Measurements from ENCODE around the gene RBM39. TPM values are rescaled to one million over a fixed set of nuclear protein-coding genes. Genes with fewer than 3 reads are reported as not detected.

RBM39 gene
- total RNA-seq, 1 experiment from 2014 or later: 282 TPM

DNA sequence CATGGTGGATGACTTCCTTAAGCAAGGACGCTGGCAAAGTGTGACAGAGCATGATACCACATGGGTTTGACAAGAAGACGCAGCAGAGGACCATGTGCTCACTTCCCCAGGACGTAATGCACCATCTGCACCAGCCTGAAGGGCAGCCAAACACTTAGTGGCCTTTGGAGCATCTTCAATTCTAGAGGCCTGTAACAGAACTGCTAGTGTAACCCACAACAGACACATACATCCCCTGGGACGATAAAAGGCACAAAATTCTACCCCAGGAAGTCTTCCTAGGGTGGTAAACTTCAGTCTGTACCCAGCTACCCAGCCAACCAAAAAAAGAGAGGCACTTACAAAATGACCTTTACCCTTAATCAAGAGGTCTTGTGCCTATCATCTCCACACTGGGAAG, 68.2 kb downstream of the RBM39 start:
- no TSS peak for BruUV-seq (replicated peaks)

GRCh38 chr20:35669681-35670080, 72.4 kb downstream of the RBM39 start:
- CTCF ChIA-PET: interaction anchor here (0.6 kb wide), 1 partner anchor 10 kb away, joined by 3 read pairs; no protein-coding TSS in a partner anchor
- TF ChIP-seq POLR2AphosphoS5 (IDR thresholded peaks at IDR 0.05; ENCODE audit: low read depth, low read length) (no peak), TCF7L2 (IDR thresholded peaks at IDR 0.05; ENCODE audit: low read depth, low read length) (no peak), SIN3A (IDR thresholded peaks at IDR 0.05; ENCODE audit: borderline replicate concordance, insufficient read depth, low read depth, low read length) (no peak)
- TF ChIP-seq, protein P1, sequence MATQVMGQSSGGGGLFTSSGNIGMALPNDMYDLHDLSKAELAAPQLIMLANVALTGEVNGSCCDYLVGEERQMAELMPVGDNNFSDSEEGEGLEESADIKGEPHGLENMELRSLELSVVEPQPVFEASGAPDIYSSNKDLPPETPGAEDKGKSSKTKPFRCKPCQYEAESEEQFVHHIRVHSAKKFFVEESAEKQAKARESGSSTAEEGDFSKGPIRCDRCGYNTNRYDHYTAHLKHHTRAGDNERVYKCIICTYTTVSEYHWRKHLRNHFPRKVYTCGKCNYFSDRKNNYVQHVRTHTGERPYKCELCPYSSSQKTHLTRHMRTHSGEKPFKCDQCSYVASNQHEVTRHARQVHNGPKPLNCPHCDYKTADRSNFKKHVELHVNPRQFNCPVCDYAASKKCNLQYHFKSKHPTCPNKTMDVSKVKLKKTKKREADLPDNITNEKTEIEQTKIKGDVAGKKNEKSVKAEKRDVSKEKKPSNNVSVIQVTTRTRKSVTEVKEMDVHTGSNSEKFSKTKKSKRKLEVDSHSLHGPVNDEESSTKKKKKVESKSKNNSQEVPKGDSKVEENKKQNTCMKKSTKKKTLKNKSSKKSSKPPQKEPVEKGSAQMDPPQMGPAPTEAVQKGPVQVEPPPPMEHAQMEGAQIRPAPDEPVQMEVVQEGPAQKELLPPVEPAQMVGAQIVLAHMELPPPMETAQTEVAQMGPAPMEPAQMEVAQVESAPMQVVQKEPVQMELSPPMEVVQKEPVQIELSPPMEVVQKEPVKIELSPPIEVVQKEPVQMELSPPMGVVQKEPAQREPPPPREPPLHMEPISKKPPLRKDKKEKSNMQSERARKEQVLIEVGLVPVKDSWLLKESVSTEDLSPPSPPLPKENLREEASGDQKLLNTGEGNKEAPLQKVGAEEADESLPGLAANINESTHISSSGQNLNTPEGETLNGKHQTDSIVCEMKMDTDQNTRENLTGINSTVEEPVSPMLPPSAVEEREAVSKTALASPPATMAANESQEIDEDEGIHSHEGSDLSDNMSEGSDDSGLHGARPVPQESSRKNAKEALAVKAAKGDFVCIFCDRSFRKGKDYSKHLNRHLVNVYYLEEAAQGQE (IDR thresholded peaks at IDR 0.05; ENCODE audit: insufficient read depth in 1 of 2, low read depth in 2 of 2, low read length in 1 of 2): no peak
- TF ChIP-seq, protein P2, sequence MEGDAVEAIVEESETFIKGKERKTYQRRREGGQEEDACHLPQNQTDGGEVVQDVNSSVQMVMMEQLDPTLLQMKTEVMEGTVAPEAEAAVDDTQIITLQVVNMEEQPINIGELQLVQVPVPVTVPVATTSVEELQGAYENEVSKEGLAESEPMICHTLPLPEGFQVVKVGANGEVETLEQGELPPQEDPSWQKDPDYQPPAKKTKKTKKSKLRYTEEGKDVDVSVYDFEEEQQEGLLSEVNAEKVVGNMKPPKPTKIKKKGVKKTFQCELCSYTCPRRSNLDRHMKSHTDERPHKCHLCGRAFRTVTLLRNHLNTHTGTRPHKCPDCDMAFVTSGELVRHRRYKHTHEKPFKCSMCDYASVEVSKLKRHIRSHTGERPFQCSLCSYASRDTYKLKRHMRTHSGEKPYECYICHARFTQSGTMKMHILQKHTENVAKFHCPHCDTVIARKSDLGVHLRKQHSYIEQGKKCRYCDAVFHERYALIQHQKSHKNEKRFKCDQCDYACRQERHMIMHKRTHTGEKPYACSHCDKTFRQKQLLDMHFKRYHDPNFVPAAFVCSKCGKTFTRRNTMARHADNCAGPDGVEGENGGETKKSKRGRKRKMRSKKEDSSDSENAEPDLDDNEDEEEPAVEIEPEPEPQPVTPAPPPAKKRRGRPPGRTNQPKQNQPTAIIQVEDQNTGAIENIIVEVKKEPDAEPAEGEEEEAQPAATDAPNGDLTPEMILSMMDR (IDR thresholded peaks at IDR 0.05): no peak
- BruUV-seq (replicated peaks): no TSS peak

More for the DNA sequence above, 68.2 kb downstream of the RBM39 start:
- ATAC-seq (no peak), DNase-seq (ENCODE audit: low read depth, low spot score) (no peak)
- in situ Hi-C loops (cut with HindIII; ENCODE audit: low pct_unique_long_range_greater_than_20kb, low sequenced_read_pairs) (no loop called here), intact Hi-C loops (cut with micrococcal nuclease; ENCODE audit: unreplicated experiment) (no loop called here)
- H3K27ac ChIP-seq (ENCODE audit: low read length): no peak overlapping the region
- no peak for TF ChIP-seq TCF7L2 (IDR thresholded peaks at IDR 0.05; ENCODE audit: low read depth, low read length)
- TF ChIP-seq, protein P2 (IDR thresholded peaks at IDR 0.05): no peak
- TF ChIP-seq POLR2AphosphoS5 (IDR thresholded peaks at IDR 0.05; ENCODE audit: low read depth, low read length): no peak
- TF ChIP-seq, protein P1 (IDR thresholded peaks at IDR 0.05; ENCODE audit: insufficient read depth in 1 of 2, low read depth in 2 of 2, low read length in 1 of 2): no peak
- TF ChIP-seq SIN3A (IDR thresholded peaks at IDR 0.05; ENCODE audit: borderline replicate concordance, insufficient read depth, low read depth, low read length): no peak
- no peaks in the 10 kb centered on the region for H3K4me1 ChIP-seq (ENCODE audit: control insufficient read depth, insufficient read depth, low read length)
- H3K4me3 ChIP-seq (ENCODE audit: low read depth in 2 of 2, low read length in 2 of 2): no peak overlapping the region
- no peaks in the 10 kb centered on the region for H3K9me3 ChIP-seq (ENCODE audit: control insufficient read depth, insufficient read depth, low read depth, low read length)
- no peaks in the 10 kb centered on the region for H3K27me3 ChIP-seq (ENCODE audit: control insufficient read depth, insufficient read depth, low read length)
- ChIA-PET POLR2A (interaction anchor here (0.6 kb wide), 1 partner anchor 20 kb away, joined by 8 read pairs; no protein-coding TSS in a partner anchor), CTCF (no interaction called here)
- 0 out of 2 replicates have a peak, but pooled peaks cover 2% of the 10 kb centered on the region for H3K36me3 ChIP-seq (ENCODE audit: control insufficient read depth, insufficient read depth, low read length)

More at GRCh38 chr20:35669681-35670080, 72.4 kb downstream of the RBM39 start:
- Histone ChIP-seq H3K9me3 (ENCODE audit: control insufficient read depth, insufficient read depth, low read depth, low read length) (no peaks in the 10 kb centered on the region), H3K27me3 (ENCODE audit: control insufficient read depth, insufficient read depth, low read length) (no peaks in the 10 kb centered on the region), H3K4me3 (ENCODE audit: low read depth in 2 of 2, low read length in 2 of 2) (no peak overlapping the region), H3K4me1 (ENCODE audit: control insufficient read depth, insufficient read depth, low read length) (no peaks in the 10 kb centered on the region), H3K27ac (ENCODE audit: low read length) (no peak overlapping the region), H3K36me3 (ENCODE audit: control insufficient read depth, insufficient read depth, low read length) (peaks cover 5% of the 10 kb centered on the region; the same call in 1 of the 2 replicates)
- no peak for ATAC-seq
- in situ Hi-C loops (cut with HindIII; ENCODE audit: low pct_unique_long_range_greater_than_20kb, low sequenced_read_pairs) (no loop called here), intact Hi-C loops (cut with micrococcal nuclease; ENCODE audit: unreplicated experiment) (no loop called here)
- POLR2A ChIA-PET: no interaction called here
- DNase-seq (ENCODE audit: low read depth, low spot score): no peak

Data from Panc1 (cell line).